Ishikawa (cell line): ENCODE data around the gene ZNF26.

Experiments
- CEBPB ChIP-seq: IDR thresholded peaks from 2 replicates; pipeline ENCODE4 v1.6.1; 2012
- CREB1 ChIP-seq: IDR thresholded peaks from 2 replicates; pipeline ENCODE4 v1.6.1; 2012; ENCODE audit warnings: low read depth
- EGR1 ChIP-seq: IDR thresholded peaks from 2 replicates; pipeline ENCODE4 v1.6.1; 2012
- EP300 ChIP-seq: IDR thresholded peaks from 2 replicates; pipeline ENCODE4 v1.6.1; 2012; ENCODE audit warnings: borderline replicate concordance
- FOXM1 ChIP-seq: IDR thresholded peaks from 2 replicates; pipeline ENCODE4 v1.6.1; 2012; ENCODE audit warnings: low read depth, borderline replicate concordance
- MAX ChIP-seq: IDR thresholded peaks from 2 replicates; pipeline ENCODE4 v1.6.1; 2012
- NFIC ChIP-seq: IDR thresholded peaks from 2 replicates; pipeline ENCODE4 v1.6.1; 2012
- RAD21 ChIP-seq: IDR thresholded peaks from 2 replicates; pipeline ENCODE4 v1.6.1; 2012; ENCODE audit warnings: low read depth
- TAF1 ChIP-seq: IDR thresholded peaks from 2 replicates; pipeline ENCODE4 v1.6.1; 2012; ENCODE audit warnings: low read depth, mild to moderate bottlenecking
- TCF12 ChIP-seq: IDR thresholded peaks from 2 replicates; pipeline ENCODE4 v1.6.1; 2012; ENCODE audit warnings: low read depth
- TEAD4 ChIP-seq: IDR thresholded peaks from 2 replicates; pipeline ENCODE4 v1.6.1; 2012
- USF1 ChIP-seq: IDR thresholded peaks from 2 replicates; pipeline ENCODE4 v1.6.1; 2012
- YY1 ChIP-seq: IDR thresholded peaks from 2 replicates; pipeline ENCODE4 v1.6.1; 2012; ENCODE audit warnings: low read depth
- ZBTB7A ChIP-seq: IDR thresholded peaks from 2 replicates; pipeline ENCODE4 v1.6.1; 2012; ENCODE audit warnings: low read depth
- TF ChIP-seq, protein P1 (sequence below): IDR thresholded peaks from 2 replicates; pipeline ENCODE4 v1.6.1; 2012; ENCODE audit warnings: low read depth, mild to moderate bottlenecking

The ZNF26 gene

DNA sequence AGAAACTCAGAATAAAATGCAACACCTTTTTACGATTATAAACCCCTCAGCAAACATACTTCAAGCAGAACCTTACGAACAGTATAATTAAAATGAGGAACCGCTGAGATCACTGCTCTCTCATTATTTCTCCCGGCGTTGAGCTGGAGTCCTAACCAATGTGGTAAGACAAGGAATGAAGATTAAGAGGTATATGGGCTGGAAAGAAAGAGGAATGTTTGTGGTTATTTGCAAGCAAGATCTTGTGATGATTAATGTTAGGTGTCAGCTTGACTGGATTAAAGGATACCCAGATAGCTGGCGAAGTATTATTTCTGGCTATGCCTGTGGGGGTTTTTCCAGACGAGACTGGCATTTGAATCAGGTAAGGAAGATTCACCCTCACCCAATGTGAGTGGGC lies 40.8 kb downstream of the ZNF26 start:
- no peak for TF ChIP-seq TAF1
- TF ChIP-seq CEBPB, result no peak
- TF ChIP-seq, protein P1, sequence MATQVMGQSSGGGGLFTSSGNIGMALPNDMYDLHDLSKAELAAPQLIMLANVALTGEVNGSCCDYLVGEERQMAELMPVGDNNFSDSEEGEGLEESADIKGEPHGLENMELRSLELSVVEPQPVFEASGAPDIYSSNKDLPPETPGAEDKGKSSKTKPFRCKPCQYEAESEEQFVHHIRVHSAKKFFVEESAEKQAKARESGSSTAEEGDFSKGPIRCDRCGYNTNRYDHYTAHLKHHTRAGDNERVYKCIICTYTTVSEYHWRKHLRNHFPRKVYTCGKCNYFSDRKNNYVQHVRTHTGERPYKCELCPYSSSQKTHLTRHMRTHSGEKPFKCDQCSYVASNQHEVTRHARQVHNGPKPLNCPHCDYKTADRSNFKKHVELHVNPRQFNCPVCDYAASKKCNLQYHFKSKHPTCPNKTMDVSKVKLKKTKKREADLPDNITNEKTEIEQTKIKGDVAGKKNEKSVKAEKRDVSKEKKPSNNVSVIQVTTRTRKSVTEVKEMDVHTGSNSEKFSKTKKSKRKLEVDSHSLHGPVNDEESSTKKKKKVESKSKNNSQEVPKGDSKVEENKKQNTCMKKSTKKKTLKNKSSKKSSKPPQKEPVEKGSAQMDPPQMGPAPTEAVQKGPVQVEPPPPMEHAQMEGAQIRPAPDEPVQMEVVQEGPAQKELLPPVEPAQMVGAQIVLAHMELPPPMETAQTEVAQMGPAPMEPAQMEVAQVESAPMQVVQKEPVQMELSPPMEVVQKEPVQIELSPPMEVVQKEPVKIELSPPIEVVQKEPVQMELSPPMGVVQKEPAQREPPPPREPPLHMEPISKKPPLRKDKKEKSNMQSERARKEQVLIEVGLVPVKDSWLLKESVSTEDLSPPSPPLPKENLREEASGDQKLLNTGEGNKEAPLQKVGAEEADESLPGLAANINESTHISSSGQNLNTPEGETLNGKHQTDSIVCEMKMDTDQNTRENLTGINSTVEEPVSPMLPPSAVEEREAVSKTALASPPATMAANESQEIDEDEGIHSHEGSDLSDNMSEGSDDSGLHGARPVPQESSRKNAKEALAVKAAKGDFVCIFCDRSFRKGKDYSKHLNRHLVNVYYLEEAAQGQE, result no peak
- TF ChIP-seq USF1, result no peak
- TF ChIP-seq FOXM1, result no peak
- TF ChIP-seq ZBTB7A, result no peak
- no peak for TF ChIP-seq NFIC
- no peak for TF ChIP-seq MAX
- no peak for TF ChIP-seq TCF12

DNA sequence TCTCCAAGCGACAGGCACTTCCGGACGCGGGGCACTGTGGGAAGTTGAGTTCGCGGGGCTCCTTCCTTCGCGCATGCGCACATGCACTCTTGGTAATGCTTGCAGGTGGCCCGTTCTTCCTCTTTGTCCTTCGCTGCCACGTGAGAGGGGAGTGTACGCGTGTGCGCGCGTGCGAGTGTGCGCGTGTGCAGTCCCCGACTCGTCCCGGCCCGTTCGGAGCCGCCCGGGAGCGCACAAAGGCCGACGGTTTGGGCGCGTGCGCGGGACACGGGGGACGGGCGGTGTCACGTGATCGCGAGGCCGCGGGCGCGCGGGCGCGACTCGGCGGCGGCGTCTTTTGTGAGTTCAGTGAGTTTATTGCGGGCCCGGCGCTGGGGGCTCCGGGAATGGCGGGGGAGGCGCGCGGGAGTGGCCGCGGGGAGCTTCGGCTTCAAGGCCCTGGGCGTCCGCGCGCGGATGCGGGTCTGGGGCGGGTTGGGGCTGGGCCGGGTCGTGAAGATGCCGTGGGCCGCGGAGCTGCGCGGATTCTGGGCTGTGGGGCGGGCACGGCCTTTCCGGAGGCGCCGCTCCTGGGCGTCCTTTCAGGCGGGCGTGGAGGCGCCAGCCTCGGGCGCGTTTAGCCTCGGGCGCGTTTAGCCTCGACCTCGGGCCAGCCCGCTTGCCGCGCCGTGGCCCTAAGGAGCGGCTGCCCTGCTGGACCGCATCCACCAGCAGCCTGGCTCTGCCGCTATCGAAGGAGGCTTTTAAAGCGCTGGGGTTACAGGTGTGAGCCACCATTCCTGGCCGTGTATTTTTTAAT lies 51.2 kb downstream of the ZNF26 start, which contains the start of gene ZNF84:
Gene ZNF84, plus strand, starts transcription at position 303 of the 799 bp plus-strand sequence. CDS start 3,959 bp downstream, outside the sequence.
- TF ChIP-seq YY1 (0 out of 2 replicates have a peak, but pooled peaks have one; percentile 40), TEAD4 (no peak), NFIC (no peak), CEBPB (no peak), ZBTB7A (no peak), EP300 (no peak), EGR1 (peak; percentile 10; the same call in 1 of the 2 replicates), TAF1 (peak; percentile 71; the same call in 1 of the 2 replicates), USF1 (peak; percentile 95), MAX (peak; percentile 95), CREB1 (no peak), TCF12 (peak; percentile 14; the same call in 1 of the 2 replicates), RAD21 (no peak), FOXM1 (no peak)
- TF ChIP-seq, protein P1, result no peak

DNA sequence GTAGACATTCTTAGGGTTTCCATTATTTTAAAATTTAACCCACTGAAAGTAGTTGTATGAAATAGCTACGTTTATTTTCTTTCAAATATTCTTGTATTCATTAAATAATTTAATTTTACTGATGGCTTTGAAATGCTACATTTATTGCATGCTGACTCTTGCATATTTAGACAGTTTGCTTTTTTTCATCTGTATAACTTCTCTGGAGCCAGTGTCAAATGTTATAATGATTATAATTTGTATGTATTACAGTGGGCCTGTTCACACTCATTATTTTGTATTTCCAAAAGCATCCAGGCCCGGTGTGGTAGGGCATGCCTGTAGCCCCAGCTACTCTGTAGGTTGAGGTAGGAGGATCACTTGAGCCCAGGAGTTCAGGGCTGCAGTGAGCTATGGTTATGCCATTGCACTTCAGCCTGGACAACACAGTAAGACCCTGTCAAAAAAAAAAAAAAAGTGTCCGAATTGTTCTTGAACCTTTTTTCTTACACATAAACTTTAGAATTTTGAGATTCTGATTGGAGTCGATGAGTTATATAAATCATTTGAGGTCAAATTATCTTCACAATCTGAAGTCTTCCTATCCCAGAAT lies 52.0 kb downstream of the ZNF26 start:
- TF ChIP-seq RAD21 (no peak), FOXM1 (no peak), CEBPB (no peak), EGR1 (no peak), NFIC (no peak), TCF12 (no peak)
- TF ChIP-seq, protein P1, result no peak

- no peak for TF ChIP-seq ZBTB7A
- no peak for TF ChIP-seq TCF12
- no peak for TF ChIP-seq EP300
- no peak for TF ChIP-seq EGR1
- TF ChIP-seq MAX, result no peak
- TF ChIP-seq TEAD4, result no peak
Observed at GRCh38 chr12:133046698-133047097, 60.5 kb downstream of the ZNF26 start.
